NCI-H2081 treated with DMSO at 0.1 percent for 48 hours (cell line): ENCODE data around the gene PLA2G3.
"Not testable (repeated sequence)": the region's sequence is repeated elsewhere in the genome, so short reads cannot be mapped to it uniquely, and the experiment has no call there.

Source experiments
- DNase-seq: peaks from one replicate; lab custom pipeline; 2025; lab: John Stamatoyannopoulos, UW

Gene PLA2G3, protein sequence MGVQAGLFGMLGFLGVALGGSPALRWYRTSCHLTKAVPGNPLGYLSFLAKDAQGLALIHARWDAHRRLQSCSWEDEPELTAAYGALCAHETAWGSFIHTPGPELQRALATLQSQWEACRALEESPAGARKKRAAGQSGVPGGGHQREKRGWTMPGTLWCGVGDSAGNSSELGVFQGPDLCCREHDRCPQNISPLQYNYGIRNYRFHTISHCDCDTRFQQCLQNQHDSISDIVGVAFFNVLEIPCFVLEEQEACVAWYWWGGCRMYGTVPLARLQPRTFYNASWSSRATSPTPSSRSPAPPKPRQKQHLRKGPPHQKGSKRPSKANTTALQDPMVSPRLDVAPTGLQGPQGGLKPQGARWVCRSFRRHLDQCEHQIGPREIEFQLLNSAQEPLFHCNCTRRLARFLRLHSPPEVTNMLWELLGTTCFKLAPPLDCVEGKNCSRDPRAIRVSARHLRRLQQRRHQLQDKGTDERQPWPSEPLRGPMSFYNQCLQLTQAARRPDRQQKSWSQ

DNA sequence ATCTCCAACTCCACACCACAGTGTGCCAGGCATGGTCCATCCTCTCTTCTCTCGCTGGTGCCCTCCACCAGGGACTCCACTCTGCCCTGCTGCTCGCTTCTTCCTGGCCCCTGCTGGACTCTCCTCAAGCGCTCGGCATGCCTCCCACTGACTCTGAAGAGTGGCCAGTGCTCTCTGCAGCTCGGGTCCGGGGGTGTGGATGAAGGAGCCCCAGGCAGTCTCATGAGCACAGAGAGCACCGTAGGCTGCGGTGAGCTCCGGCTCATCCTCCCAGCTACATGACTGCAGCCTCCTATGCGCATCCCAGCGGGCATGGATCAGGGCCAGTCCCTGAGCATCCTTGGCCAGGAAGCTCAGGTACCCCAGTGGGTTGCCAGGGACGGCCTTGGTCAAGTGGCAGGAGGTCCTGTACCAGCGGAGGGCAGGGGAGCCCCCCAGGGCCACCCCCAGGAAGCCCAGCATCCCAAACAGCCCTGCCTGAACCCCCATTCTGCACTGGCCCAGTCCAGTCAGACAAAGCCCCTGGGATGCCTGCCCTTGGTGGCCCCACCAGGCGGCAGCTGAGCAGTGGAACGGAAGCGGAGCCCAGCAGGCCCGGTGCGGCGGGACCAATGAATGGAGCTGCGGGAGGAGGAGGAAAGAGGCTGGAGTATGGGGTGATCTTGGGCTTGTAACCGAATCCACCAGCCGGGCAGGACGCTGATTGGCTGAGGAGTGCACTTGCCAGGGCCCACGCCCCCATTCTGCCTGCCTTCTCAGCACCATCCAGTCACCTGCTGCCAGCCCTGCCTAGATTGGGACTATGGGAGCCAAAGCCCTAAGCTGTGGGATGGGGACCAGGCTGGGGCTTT, at the start of gene PLA2G3:
TSS of gene PLA2G3 (minus strand) at position 643 of the 851 bp plus-strand sequence. CDS start at position 489, 154 bp downstream.
- DNase-seq, result no peak

DNA sequence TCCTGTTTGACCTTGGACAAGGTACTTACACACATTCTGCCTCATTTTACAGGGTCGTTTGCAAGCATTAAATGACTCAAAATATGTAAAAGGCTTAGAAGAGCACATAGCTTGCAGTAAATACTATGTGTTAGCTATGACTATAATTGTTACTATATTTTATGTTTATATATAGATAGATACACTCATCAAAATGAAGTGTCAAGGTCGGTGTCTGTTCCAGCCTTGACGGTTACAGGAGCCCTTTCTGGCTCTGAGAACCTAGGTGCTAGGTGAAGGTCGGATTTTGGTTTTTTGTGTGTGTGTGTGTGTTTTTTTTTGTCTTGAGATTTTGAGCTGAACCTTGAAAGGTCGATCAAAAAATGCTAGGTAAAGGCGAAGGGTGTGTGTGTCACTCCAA, 47.3 kb upstream of the PLA2G3 start:
- no peak for DNase-seq

GRCh38 chr22:31185056-31185455, 44.7 kb upstream of the PLA2G3 start:
- no peak for DNase-seq

GRCh38 chr22:31184015-31184414, 43.7 kb upstream of the PLA2G3 start:
- no peak for DNase-seq

- DNase-seq, result no peak
Measured at GRCh38 chr22:31179345-31179744, 39.0 kb upstream of the PLA2G3 start.

DNA sequence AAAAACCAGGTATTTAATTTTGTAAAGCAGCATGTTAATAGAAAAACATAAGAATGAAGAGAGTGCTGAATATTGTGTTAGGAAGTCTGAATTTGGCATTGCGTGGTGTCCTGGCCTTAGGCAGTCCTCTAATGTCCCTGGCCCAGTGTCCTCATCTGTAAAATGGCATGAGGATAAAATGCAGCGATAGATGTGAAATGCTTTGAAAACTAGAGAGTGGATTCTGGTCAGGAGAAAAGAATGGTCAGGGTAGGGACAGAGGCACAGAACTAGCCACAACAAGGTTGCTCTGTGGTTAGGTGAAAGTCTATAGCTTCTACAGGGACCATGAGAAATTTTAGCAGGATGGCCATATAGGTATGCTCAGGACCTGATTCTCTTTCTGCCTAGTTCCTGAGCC, 38.6 kb upstream of the PLA2G3 start:
- DNase-seq, result no peak

DNA sequence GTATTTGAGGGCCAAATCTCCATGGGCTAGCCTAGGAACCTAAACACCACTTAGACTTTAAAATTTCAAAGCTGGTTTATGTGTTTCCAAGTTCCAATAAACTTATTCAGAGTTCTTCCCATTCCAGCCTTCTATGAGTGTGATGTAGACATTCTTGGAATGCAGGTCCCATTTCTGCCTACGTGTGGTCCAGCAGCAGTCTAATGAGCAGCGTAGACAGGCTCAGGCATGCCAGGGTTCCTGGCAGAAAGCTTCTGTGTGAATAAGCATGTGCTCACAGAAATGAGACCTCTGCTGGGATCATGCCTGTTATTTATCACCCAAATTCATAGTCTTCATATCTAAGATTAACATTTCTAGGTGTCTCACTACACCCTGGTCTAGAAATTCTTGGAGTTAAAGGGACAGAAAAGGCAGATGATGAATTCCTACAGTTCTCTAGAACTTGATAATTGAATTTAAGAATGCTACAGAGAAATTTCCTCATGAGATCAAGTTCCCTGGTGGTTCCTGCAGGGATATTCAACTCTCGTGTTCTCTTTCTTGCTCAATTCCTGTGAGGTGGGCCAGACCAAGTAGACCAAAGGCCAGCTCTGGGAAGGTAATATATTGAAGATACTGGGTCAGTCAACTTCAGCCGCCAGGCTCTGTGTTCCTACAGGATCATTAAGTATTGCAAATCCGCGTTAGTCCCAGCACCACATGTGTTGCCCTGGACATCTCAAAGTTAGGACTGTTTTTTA, 37.3 kb upstream of the PLA2G3 start:
- no peak for DNase-seq

DNA sequence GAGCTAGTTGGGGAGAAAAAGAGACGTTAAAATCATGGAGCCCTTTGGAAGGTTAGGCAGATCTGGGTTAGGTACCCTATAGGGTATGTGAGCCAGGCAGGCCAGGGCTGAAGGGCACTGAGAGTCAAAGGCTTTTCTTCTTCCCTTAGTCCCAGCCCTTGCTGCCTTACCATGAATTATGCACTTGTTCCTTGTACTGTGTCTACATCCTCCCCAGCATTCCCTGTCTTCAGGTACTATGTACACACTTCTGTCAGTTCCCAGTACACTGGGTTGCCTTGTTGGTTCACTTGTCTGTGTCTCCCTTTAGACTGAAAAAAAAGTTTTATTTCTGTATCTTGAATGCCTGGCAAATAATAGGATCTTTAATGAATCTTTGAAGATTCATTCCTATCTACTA, 36.6 kb upstream of the PLA2G3 start:
- no peak for DNase-seq

DNA sequence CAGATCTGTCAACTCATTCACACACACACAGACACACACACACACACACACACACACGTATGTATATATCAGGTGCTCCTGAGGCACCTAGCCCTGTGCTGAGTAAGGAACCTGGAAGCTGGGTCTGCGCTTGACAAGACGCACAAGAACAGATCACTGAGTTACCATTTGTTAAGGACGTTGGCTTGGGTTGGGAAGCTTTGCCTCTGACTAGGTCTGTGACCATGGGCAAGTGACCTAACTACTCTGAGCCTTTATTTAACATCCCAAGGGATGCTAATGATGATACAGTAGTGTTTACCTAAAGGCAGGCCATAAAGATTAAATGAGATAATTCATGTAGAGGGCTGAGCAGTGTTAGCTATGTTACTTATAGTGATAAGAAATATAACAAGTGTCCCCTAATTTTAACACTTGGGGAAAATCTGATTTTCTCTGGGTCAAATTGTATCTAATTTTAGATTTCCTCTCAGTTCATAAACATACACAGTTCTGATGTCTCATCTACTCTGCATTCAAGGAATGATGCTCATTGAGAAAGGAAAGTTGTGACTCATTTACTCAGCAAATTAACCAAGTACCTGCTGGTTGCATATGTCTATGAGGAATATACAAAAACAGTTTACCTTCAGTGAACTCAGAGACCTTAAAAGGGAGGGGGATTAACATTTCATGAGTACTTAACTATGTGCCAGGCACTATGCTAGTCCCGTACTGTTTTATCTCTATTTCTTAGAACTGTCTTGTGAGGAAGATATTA, 33.3 kb upstream of the PLA2G3 start:
- DNase-seq, result no peak

DNA sequence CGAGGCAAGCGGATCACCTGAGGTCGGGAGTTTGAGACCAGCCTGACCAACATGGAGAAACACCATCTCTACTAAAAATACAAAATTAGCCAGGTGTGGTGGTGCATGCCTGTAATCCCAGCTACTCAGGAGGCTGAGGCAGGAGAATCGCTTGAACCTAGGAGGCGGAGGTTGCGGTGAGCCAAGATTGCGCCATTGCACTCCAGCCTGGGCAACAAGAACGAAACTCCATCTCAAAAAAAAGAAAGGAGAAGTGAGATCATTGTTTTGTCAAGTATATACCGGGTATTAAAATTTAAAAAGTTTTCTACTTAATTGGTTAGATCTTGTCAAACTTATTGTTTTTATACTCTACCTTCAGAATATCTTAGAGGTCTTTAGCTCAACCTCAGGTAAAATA, 31.4 kb upstream of the PLA2G3 start:
- not testable (repeated sequence) for DNase-seq

- no peak for DNase-seq
Measured at GRCh38 chr22:31170971-31171370, 30.7 kb upstream of the PLA2G3 start.

- no peak for DNase-seq
Measured at GRCh38 chr22:31162015-31162765, 21.9 kb upstream of the PLA2G3 start.

- no peak for DNase-seq
Measured at GRCh38 chr22:31161386-31161785, 21.1 kb upstream of the PLA2G3 start.

- no peak for DNase-seq
Measured at GRCh38 chr22:31160328-31160978, 20.1 kb upstream of the PLA2G3 start.

DNA sequence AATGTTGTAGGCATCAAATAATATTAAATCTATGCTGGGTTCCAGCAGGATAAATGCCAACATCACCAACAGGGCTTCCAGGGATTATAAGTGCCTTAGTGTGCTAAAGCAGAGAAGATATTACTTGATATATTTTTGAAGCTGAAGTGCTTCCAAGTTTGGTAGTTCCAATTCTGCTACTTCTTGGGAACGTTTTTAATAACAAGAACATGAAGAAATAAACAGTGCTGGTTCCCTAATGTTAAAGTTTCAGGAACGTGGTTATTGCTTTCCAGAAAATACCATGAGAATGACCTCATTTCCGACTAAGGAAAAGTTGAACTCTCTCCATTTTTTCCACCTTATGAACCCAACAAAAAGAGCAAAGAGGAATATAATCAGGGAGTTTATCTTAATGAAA, 15.1 kb upstream of the PLA2G3 start:
- DNase-seq, result no peak

DNA sequence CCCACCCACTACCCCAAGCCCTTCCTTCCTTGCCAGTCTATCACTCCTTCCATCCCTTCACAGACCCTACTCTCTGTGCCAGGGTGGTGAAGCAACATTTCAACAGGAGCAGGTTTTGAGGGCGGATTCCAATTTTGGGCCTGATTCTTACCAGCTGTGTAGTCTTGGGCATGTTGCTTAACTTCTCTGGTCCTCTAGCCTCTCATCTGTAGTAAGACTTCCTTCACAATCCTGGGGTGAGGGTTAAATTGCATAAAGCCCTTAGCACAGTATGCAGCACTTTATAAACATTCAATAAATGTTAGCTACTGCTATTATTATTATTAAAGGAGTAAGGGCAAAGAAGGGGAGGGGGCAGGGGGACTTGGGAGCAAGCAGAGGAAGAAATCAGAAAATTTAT, 14.7 kb upstream of the PLA2G3 start:
- DNase-seq, result no peak

GRCh38 chr22:31153357-31153756, 13.0 kb upstream of the PLA2G3 start:
- no peak for DNase-seq

DNA sequence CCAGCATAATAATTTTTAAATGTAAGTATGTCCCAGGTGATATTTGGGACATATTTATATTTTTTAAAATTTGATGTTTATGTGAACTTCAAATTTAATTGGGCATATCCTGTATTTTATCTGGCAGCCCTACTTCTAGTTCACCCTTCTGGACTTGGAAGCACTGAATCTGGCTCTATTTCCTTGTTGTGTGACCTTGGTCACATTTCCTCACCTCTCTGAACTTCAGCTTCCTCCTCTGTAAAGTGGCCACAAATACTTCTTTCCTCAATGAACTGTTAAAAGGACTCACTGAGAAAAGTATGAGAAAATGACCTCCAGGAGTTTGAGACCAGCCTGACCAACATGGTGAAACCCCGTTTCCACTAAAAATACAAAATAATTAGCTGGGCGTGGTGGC, 11.6 kb upstream of the PLA2G3 start:
- DNase-seq, result no peak

DNA sequence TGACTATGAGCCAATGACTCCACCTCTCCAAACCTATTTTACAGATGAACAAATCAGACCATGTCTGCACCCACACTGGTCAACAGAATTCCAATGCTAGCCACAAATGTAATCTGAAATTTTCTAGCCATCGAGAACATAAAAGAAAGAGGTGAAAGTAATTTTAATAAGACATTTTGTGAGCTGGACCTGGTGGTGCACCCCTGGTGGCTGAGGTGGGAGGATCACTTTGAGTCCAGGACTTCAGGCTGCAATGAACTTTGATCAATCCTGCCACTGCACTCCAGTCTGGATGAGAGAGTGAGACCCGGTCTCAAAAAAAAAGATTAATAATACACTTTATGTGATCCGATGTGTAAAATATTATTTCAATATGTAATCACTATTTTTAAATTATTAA, 10.3 kb upstream of the PLA2G3 start:
- DNase-seq, result no peak

GRCh38 chr22:31148953-31149627, 8.8 kb upstream of the PLA2G3 start:
- DNase-seq, result no peak
